NCI-H1417 treated with DMSO at 0.1 percent for 48 hours (cell line): ENCODE results near the gene KCTD8.

Source experiments
- DNase-seq: peaks from one replicate; lab custom pipeline; 2025; lab: John Stamatoyannopoulos, UW

KCTD8 gene

DNA sequence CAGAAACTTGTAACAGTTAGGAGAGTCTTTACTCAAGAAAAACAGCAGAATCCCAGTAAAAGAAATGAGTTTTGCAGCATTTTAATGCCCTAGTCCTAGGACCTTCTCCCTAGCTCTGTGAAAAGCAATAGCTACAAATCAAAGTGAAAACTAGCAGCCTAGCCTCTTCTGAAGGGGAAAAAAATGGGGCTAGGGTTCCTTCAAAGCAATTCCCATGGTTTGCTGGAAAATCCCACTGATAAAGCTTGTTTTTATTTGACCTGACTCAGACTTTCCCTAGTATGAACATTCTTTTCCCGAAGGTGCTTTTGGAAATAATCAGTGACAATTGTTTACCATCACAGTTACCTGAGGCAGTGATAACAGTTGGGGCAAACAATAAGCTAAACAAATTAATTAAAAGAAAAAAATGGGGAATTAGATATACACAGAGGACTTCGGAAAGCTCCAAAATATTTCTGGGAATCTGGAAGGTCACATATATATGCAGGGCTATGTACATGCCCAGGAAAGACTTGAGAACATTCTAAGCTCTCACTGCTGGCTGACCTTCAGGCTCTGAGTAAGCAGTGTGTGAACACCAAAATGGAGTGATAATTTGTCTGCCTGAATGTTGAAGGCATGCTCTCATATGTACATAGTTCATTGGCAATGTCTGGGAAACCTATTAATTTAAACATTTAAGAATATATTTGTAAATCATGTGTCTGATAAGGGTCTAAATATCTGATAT lies 285.9 kb downstream of the KCTD8 start:
- no peak for DNase-seq

DNA sequence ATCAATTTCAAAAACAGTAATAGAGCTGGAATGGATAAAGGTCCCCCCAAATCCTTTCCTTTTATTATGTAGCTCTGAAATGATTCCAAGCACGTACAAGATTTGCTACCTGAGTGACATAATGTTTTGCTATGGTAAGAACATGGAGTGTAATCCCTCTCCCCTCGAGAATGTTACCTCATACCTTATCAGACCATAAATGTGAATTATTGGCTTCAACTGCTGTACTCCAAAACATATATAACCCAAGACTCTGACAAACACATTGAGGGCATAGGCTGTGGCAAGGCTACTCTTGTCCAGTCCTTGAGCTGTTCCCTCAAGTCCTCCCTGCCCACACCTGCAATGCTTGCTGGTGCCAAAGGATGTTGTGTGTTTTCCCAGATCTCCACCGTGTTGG lies 286.9 kb downstream of the KCTD8 start:
- no peak for DNase-seq

DNA sequence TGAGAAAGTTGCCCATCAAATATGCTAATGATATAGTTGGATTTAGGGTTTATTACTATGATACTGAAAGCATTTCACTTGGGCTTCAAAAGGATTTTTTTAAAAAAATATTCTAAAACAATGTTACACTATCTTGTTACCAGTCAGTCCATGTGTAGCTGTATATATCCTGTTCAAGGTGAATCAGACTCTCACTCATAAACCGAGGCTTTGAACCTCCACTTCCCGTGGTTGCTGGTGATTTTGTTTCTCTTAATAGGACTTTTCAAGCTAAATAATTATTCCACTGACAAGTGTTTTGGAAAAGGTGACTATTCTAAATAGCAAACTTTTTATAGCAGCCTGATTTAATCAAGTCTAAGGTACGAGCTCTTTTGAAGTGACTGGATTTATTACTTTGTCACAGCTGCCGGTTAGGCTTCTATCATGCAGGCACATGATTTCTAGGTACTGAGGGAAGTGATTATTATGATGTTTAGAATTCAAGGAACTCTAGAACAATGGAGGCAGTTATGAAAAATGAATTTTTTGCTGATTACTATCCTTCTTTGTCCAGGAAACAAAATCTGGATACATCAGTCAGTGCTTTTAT lies 287.7 kb downstream of the KCTD8 start:
- no peak for DNase-seq

DNA sequence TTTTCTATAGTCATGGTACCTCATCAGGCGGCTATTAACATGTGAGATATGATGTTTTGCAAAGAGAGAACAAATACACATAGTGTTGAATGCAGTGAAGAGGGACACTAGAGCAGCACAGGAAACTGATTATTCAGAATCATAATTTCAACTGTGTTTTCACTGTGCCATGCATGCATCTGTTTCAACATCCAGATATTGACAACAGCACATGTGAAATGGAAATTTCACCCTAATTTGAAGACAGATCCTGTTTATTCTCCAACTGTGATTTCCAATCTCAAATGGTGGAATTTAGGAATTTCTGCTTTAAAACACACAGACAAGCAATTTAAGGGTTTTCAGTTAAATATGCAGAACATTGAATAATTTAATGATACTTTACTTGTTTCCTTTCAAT lies 288.6 kb downstream of the KCTD8 start:
- DNase-seq = no peak

DNA sequence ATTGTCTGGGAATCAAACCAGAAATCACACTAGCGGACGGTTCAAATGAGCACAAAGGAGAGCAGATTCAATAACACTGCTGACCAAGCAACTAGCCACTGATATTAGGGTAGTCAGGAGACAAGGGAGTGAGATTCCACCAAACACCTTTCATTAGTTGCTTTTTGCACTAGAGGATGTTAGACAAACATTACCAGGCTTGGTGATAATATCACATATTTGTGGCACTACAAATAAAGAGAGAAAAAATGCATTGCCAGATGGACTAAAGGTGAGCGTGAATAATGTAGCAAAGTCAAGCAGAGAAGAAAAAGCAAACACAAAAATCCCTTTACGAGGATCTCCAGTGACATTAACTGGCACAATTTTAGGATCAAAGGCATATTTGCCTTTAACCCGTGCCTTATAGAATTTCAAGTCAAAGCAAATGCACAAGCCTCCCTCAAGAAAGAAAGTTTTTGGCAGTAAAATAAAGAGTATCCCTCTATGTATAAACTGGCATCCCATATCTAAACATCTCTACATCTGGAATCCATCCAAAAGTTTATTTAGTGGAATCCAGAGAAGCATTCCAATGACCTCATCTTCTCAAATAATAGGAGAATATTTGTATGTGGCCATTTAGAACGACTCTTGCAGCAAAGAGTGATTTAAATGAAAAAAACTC lies 290.9 kb downstream of the KCTD8 start:
- no peak for DNase-seq

DNA sequence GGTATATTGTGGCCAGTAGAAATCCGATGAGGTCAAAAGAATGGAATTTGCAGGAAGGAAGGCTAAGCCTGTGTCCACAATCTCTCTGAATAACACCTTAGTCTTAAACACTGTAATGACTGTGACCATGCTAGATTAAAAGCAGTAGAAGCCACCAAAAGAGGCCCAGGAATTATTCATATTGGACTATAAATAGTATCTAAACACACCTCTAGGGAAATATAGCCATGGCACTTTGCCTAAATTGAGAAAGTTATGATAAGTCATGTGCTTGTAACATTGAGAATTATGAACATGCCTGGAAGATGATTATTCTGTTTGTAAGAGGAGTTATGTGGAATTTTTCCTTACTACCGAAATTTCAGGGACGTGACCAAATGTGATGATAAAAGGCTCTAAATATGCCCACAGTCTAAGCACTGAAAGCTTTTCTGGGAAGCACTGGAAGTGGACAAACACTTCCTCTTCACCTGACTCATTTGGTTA lies 298.5 kb downstream of the KCTD8 start:
- DNase-seq = no peak

DNA sequence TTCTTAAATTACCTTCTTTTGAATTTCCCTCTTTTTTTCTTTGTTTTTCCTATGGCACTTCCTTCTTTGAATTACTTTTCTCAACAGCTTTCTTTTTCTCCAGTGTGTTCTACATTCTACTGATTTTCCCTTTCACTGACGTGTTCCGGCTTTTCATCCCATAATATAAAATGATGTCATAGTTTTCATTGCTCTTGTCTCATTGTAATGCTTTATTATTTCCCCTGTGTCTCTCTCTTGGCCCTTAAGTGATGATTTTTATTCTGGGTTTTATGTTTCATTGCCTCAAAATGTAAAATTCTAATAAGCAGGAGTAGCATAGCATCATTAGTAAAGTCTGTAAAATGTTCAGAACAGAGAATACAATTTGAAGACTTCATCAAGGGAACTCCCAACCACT lies 299.3 kb downstream of the KCTD8 start:
- DNase-seq = no peak

DNA sequence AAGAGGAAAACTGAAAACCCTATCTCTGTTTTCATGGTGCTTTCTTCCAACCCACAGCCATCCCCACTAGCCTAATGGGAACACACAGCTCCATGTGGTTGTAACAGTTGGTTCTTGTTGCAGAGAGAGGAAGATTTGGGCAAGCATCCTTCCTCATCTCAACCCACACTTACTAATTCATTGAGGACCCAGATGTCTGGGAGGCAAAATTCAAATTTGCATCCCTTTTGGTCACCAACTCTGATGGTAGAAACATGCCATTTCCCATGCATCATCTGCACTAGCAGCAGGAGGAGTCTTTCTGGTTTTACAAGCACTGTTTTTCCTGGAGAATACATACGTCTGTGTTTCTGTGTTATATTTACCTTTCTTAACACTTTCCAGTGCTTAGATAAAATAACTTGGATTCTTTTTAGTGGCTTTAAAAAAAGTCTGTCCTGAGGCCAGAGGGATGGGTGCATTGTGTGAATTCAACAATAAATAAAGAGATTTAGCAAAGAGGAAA lies 301.0 kb downstream of the KCTD8 start:
- no peak for DNase-seq

DNA sequence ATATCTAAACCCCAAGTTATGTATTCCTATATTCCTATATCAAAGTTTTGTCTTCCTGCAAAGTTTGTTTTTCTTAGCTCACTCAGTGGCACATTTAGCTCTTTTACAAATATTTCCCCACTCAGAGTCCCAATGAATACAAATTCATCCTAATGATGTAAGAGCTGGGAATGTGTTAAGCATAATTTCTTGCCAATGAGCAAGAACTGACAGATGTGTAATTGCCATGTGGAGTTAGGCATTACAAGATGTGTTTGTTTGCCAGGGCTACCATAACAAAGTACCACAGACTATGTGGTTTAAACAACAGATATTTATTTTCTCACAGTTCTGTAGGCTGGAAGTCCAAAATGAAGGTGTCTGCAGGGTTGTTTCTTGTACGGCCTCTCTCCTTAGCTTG lies 302.1 kb downstream of the KCTD8 start:
- DNase-seq = no peak

DNA sequence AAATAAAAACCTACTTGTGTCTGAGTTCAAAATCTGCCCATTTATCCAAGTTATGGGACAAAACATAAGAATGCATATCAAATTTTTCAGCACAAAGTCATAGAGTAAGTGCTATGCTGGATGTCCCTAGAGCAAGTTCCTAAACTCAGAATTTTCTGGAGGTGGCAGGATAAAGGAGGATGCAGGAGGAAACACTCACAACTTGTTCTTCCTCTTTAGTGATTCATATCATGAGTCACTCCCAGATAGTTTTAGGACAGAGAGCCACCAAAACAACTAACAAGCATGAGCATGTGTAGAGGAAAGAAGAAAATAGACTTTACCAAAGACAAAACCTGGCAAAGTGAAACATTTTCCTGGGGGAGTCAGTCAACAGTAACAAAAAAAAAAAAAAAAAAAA lies 302.7 kb downstream of the KCTD8 start:
- no peak for DNase-seq

DNA sequence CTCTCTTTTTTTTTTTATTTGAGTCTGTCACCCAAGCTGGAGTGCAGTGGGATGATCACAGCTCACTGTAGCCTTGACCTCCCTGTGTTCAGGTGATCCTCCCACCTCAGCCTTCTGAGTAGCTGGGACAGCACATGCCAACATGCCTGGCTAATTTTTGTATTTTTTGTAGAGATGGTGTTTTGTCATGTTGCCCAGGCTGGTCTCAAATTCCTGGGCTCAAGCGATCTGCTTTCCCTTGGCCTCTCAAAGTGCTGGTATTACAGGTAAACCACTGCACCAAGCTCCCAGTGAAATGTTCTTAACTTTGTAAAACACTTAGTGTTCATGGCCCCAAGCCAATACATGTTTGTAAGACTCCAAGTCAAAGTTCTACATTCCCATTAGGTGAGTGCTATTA lies 316.1 kb downstream of the KCTD8 start:
- no peak for DNase-seq
